ENCODE measurements around the gene ZC3H7B.
"Not testable (repeated sequence)": the region's sequence is repeated elsewhere in the genome, so short reads cannot be mapped to it uniquely, and the experiment has no call there.

Gene ZC3H7B, protein sequence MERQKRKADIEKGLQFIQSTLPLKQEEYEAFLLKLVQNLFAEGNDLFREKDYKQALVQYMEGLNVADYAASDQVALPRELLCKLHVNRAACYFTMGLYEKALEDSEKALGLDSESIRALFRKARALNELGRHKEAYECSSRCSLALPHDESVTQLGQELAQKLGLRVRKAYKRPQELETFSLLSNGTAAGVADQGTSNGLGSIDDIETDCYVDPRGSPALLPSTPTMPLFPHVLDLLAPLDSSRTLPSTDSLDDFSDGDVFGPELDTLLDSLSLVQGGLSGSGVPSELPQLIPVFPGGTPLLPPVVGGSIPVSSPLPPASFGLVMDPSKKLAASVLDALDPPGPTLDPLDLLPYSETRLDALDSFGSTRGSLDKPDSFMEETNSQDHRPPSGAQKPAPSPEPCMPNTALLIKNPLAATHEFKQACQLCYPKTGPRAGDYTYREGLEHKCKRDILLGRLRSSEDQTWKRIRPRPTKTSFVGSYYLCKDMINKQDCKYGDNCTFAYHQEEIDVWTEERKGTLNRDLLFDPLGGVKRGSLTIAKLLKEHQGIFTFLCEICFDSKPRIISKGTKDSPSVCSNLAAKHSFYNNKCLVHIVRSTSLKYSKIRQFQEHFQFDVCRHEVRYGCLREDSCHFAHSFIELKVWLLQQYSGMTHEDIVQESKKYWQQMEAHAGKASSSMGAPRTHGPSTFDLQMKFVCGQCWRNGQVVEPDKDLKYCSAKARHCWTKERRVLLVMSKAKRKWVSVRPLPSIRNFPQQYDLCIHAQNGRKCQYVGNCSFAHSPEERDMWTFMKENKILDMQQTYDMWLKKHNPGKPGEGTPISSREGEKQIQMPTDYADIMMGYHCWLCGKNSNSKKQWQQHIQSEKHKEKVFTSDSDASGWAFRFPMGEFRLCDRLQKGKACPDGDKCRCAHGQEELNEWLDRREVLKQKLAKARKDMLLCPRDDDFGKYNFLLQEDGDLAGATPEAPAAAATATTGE

DNA sequence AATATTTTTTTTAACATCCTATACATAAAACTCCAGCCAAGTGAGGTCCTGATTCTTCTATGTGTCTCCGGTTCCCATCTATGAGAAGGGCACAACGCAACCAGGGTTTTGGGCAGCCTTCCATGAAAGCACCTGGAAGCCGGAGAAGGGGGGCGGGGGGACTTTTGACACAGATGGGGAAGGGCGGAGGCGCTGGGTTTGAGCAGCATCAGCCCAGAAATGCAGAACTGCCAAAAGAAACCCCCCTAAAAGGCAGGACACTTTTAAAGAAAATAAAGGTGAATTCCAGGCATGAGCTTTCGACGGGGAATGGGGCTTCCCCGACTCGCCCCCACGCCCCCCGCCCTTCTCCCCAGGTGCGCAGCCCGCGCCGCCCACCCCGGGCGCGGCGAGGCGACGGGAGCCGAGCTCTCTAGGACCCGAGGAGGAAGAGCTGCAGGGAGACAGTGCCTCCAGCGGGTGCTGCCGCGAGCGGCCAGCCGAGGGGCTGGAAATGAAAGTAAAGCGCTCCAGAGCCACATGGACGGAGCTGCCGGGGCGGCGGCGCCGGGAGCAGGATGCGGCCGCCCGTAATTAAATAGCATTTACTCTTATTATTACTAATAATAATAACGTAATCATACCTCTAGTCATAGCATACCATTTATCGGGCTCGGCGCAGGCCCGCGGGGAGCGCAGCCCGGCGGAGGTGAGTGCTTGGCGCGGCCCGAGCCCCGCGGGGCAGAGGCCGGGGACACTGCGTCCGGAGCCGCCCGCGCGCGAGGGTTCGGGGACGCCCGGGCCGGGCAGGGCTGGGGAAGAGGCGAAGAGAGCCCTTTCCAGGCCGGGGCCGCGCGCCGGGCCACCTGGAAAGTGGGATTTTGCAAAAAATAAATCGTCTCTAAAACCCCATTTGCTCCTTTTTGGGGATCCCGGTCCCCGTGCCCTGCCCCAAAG, at the start of gene ZC3H7B:
TSS of gene ZC3H7B (plus strand) at position 441 of the 936 bp plus-strand sequence. CDS start 19,136 bp downstream, outside the sequence.
- no peak for DNase-seq (ENCODE audit: low read depth)
- TF ChIP-seq, protein P1, sequence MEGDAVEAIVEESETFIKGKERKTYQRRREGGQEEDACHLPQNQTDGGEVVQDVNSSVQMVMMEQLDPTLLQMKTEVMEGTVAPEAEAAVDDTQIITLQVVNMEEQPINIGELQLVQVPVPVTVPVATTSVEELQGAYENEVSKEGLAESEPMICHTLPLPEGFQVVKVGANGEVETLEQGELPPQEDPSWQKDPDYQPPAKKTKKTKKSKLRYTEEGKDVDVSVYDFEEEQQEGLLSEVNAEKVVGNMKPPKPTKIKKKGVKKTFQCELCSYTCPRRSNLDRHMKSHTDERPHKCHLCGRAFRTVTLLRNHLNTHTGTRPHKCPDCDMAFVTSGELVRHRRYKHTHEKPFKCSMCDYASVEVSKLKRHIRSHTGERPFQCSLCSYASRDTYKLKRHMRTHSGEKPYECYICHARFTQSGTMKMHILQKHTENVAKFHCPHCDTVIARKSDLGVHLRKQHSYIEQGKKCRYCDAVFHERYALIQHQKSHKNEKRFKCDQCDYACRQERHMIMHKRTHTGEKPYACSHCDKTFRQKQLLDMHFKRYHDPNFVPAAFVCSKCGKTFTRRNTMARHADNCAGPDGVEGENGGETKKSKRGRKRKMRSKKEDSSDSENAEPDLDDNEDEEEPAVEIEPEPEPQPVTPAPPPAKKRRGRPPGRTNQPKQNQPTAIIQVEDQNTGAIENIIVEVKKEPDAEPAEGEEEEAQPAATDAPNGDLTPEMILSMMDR (conservative IDR thresholded peaks at IDR 0.05; ENCODE audit: low read depth, low read length): peak; percentile 56
- peak within 1 kb of the TSS; percentile 82 for H3K4me3 ChIP-seq (ENCODE audit: low read length)

DNA sequence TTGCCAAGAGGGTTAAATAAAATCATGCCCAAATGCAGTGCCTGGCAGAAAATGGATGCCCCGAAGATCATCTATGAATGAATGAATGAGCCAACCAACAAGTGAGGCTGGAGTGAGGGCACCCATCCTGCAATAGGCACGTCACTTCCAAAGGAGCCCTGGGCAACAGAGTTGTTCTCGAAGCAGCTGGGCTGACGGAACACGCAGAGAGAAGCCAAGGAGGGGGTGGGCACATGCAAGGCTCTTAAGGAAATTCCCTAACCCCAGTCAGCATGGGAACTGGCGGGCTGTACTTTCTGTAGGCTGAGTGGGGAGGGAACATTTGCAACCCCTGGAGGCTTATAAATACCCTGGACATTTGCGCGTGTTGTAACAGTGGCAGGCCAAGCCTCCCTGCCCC, 49.0 kb upstream of the ZC3H7B start:
- TF ChIP-seq, protein P1 (conservative IDR thresholded peaks at IDR 0.05; ENCODE audit: low read depth, low read length): no peak
- no peak for DNase-seq (ENCODE audit: low read depth)
- H3K4me3 ChIP-seq (ENCODE audit: low read length): no peak overlapping the region

DNA sequence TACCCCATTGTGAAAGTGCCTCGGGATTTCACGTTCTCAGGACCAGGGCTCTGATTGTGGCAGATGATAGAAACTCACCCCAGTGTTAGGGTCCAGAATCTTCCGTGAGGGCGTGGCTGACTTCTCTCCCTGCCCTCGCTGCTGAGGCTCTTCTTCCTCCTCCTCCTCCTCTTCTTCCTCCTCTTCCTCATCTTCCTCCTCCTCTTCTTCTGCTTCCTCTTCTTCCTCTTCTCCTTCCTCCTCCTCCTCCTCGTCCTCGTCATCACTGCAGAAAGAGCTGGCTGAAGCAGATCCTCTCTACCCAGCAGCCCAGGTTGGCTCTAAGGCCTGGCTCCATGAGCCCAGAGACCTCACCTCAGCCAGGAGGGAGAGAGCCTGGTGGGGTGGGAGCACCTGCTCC, 47.1 kb upstream of the ZC3H7B start:
- TF ChIP-seq, protein P1 (conservative IDR thresholded peaks at IDR 0.05; ENCODE audit: low read depth, low read length): no peak

DNA sequence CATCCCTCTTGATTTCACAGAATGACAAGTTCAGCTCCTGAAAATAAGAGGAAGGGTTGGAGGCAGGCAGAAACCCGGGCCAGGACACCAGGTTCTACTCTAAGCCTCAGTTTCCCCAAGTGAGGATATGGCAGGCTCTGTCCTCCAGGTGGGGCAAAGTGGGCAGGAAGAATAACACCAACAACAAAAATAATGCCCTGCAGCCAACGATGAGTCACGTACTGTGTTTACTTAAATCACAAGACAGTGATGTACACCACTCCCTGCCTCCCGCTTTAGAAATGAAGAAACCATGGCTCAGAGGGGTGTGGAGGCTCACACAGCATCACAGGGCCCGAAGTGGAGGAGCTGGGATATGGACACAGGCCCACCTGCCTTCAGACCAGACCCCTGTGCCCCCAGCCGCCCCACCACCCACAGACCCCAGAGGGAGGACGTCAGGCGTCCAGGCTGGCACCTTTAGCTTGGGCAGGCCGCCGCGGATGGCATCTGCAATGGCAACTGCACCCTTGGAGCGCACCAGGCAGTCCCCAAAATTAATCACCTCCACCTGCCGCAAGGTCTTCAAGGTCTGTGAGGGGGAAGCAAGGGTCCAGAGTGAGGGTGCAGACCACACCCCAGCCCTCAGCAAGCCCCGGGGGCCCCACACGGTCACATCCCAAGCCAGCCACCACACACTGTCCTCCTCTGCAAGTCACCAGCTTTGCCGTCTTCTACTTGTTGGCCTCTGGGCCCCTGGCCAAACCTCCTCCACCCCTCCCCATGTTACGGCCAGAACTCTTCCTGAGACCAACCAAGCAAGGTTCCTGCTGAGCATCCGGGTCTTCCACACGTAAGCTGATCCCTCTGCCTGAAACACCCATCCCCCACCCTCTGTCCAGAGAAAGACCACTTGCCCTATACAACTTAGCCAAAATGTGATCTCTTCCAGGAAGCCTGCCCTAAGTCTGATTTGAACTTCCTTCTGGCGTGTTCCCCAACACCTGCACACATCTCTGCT, 44.8 kb upstream of the ZC3H7B start:
- DNase-seq (ENCODE audit: low read depth): no peak
- no peak overlapping the region for H3K4me3 ChIP-seq (ENCODE audit: low read length)
- TF ChIP-seq, protein P1 (conservative IDR thresholded peaks at IDR 0.05; ENCODE audit: low read depth, low read length): peak; percentile 26

More for the DNA sequence above, 47.1 kb upstream of the ZC3H7B start:
- no peak for DNase-seq (ENCODE audit: low read depth)
- no peak overlapping the region for H3K4me3 ChIP-seq (ENCODE audit: low read length)

DNA sequence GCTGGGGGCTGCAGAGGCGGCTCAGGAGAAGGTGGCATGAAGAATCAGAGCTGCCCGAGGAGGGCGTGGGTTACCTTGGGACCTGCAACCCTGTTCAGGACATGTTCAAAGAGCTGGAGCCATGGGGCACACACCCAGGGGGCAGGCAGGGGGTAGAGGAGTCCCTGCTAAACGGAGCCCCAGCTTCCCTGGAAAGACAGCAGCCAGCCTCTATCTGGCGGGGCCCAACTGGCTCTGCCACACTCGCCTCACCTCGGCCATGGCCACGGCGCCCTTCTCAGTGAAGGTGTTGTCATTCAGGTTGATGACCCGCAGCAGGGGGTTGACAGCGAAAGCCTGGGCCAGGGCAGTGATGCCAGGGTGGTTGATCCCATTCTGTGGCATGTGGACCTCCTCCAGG, 43.6 kb upstream of the ZC3H7B start:
- DNase-seq (ENCODE audit: low read depth): no peak
- TF ChIP-seq, protein P1 (conservative IDR thresholded peaks at IDR 0.05; ENCODE audit: low read depth, low read length): no peak
- H3K4me3 ChIP-seq (ENCODE audit: low read length): no peak overlapping the region

DNA sequence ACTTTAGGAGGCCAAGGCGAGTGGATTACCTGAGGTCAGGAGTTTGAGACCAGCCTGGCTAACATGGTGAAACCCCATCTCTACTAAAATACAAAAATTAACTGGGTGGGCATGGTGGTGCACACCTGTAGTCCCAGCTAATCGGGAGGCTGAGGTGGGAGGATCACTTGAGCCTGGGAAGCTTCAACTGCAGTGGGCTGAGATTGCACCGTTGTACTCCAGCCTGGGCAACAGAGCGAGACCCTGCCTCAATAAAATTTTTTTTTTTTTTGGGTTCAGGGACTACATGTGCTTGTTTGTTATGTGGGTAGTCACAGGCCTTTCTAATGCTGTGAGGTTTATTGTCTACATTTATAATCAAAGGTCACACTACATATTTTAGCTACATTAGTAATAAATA, 41.6 kb upstream of the ZC3H7B start:
- DNase-seq (ENCODE audit: low read depth): not testable (repeated sequence)

More for the DNA sequence above, 41.6 kb upstream of the ZC3H7B start:
- not testable (repeated sequence) for H3K4me3 ChIP-seq (ENCODE audit: low read length)

Data from retinal pigment epithelial cell (primary cell).